Prostate gland (tissue), 2 donors: ENCODE data around the gene SALL2. TPM values are rescaled to one million over a fixed set of nuclear protein-coding genes. Genes with fewer than 3 reads are reported as not detected.
A peak's percentile ranks its signal among the peaks of the same experiment; 100 is the strongest.

Source experiments
- DNase-seq: peaks from one replicate; pipeline ENCODE4 v3.0.0-alpha.2; 2019; ENCODE audit warnings: low spot score
- H3K27ac ChIP-seq, 2 donors: fragments of 200-600 bp; sonication (generic); 2 replicates each; pipeline ENCODE4 v1.5.1; 2017 to 2019
- H3K27me3 ChIP-seq: fragments of 200-600 bp; sonication (generic); replicated peaks from 2 replicates; pipeline ENCODE4 v1.5.1; 2019; ENCODE audit not compliant: insufficient read depth
- H3K36me3 ChIP-seq, 2 donors: fragments of 200-600 bp; sonication (generic); 1 replicate in 1 of 2; 2 replicates in 1 of 2; pipeline versions ENCODE4 v1.5.1 to v1.8.1; 2017 to 2019
- H3K4me1 ChIP-seq: fragments of 200-600 bp; sonication (generic); replicated peaks from 2 replicates; pipeline ENCODE4 v1.5.1; 2019
- H3K4me3 ChIP-seq, 2 donors: fragments of 200-600 bp; sonication (generic); 2 replicates each; pipeline ENCODE4 v1.5.1; 2017 to 2019
- H3K9me3 ChIP-seq: fragments of 200-600 bp; sonication (generic); 2 replicates; pipeline ENCODE4 v1.5.1; 2017
- CTCF ChIP-seq, 4 experiments: fragments of 200-600 bp in 2 of 4; fragments of 450-650 bp in 2 of 4; sonication (generic) in 2 of 4; IDR thresholded peaks; 1 replicate in 3 of 4; 2 replicates in 1 of 4; pipeline ENCODE4 v1.5.1; 2016 to 2019; ENCODE audit warnings: antibody characterized with exemption in 4 of 4, mild to moderate bottlenecking in 2 of 4, moderate library complexity in 2 of 4
- POLR2A ChIP-seq: fragments of 450-650 bp; IDR thresholded peaks from one replicate; pipeline ENCODE4 v1.6.1; 2016; ENCODE audit warnings: antibody characterized with exemption, mild to moderate bottlenecking
- POLR2AphosphoS5 ChIP-seq: sonication (generic); formaldehyde crosslinking; IDR thresholded peaks from one replicate; pipeline ENCODE4 v1.6.1; 2017; ENCODE audit warnings: antibody characterized with exemption
- WGBS: methylation state at CpG from one replicate; pipeline ENCODE4 v1.1.5; 2018; 5-methylcytosine and 5-hydroxymethylcytosine counted together
- intact Hi-C: fragments of 100-400 bp; cut with DNase I; formaldehyde crosslinking; loops from one replicate; pipeline ENCODE4 v1.14.2; 2022
- total RNA-seq, 2 donors: library from RNA; depleted of rRNA; stranded (reverse); fragments of >200 nt; gene quantifications; one replicate each; pipeline ENCODE4 v1.1.0, GENCODE V29; 2016

SALL2 gene
- total RNA-seq = 10 to 100 TPM in 1 of 2 donors, 1 to 10 TPM in 1; 8.1 to 10.2 TPM

DNA sequence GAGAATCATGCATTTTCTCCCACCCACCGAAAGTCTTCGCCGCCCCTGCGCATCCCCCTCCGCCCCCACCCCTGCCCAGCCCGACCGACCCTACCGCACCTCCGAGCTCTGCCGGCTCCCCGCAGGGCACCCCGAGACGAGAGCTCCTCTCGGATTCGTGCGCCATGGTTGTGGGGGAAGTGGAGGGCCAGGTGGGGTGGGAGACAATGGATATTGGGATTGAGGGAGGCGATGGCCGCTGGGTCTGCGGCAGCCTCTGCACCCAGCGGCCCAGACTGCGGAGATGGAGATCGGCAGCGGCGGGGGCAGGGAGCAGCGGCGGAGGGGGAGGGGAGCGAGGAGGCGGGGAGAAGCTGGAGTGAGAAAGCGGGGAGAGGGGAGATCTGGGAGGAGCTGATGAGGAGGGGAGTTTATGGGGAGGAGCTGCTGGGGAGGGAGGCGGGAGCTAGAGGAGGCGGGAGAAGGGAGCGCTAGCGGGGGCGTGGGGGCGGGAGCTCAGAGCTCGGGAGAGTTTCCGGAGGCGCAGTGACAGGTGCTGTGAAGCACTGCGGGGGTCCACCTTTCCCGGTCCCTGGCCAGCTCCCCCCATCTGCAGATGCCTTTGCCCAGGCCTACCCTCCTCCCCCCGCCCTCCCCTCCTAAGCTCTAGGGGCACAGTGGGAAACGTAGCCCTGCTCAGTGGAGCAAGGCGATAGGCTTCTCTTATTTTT is at the start of gene SALL2:
SALL2 (minus strand) TSS at position 385 of the 710 bp plus-strand sequence; CDS start at position 166, 219 bp downstream.
- H3K4me1 ChIP-seq = no peaks in the 10 kb centered on the region
- H3K9me3 ChIP-seq = no peaks in the 10 kb centered on the region
- H3K4me3 ChIP-seq = peak within 1 kb of the TSS; percentile 69 to 75
- WGBS = under 1% methylated on average over 43 of the region's 43 CpGs
- TF ChIP-seq POLR2A = no peak
- TF ChIP-seq POLR2AphosphoS5 = no peak
- TF ChIP-seq CTCF (IDR thresholded peaks at IDR 0.05) = no peak
- H3K27me3 ChIP-seq = no peaks in the 10 kb centered on the region
- peak; percentile 71 for DNase-seq
- intact Hi-C loops = no loop called here
- no peaks in the 10 kb centered on the region for H3K36me3 ChIP-seq
- H3K27ac ChIP-seq = peak within 1 kb of the TSS; percentile 62 to 65

- no peak overlapping the region for H3K27ac ChIP-seq
- no peak overlapping the region for H3K4me3 ChIP-seq
- TF ChIP-seq POLR2AphosphoS5 (no peak), POLR2A (no peak), CTCF (IDR thresholded peaks at IDR 0.05) (no peak)
- H3K9me3 ChIP-seq = no peaks in the 10 kb centered on the region
- no peak for DNase-seq
- H3K36me3 ChIP-seq = no peaks in the 10 kb centered on the region
- intact Hi-C loops = no loop called here
- WGBS = 23% methylated on average over 6 of the region's 6 CpGs
- H3K4me1 ChIP-seq = peaks cover 5% of the 10 kb centered on the region
- H3K27me3 ChIP-seq = no peaks in the 10 kb centered on the region
Observed at GRCh38 chr14:21575661-21576060, 49.5 kb upstream of the SALL2 start.

- H3K9me3 ChIP-seq = no peaks in the 10 kb centered on the region
- H3K27me3 ChIP-seq = no peaks in the 10 kb centered on the region
- no peak for DNase-seq
- no peak overlapping the region for H3K4me3 ChIP-seq
- H3K36me3 ChIP-seq = no peaks in the 10 kb centered on the region
- H3K4me1 ChIP-seq = peaks cover 5% of the 10 kb centered on the region
- intact Hi-C loops = no loop called here
- H3K27ac ChIP-seq = no peak overlapping the region
- TF ChIP-seq POLR2AphosphoS5 (no peak), CTCF (IDR thresholded peaks at IDR 0.05) (no peak), POLR2A (no peak)
Observed at GRCh38 chr14:21572604-21573003, 46.5 kb upstream of the SALL2 start.

DNA sequence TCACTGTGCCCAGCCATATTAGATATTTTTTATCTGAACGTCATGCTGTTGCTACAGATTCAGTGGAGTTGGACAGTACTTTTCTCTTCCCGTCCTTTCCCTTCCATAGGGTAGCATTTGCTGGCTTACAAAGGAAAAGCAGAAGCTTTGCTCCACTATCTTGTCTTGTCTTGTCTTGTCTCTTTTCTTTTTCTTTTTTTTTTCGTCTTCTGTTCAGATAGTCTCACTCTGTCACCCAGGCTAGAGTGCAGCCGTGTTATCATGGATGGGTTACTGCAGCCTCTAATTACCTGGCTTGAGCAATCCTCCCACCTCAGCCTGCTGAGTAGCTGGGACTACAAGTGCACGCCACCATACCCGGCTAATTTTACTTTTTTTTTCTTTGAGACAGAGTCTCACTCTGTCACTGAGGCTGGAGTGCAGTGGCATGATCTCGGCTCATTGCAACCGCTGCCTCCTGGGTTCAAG is 32.6 kb upstream of the SALL2 start:
- Histone ChIP-seq H3K4me3 (no peak overlapping the region), H3K36me3 (no peaks in the 10 kb centered on the region), H3K27me3 (no peaks in the 10 kb centered on the region), H3K27ac (no peak overlapping the region), H3K9me3 (no peaks in the 10 kb centered on the region), H3K4me1 (no peaks in the 10 kb centered on the region)
- 88% methylated on average over 8 of the region's 8 CpGs for WGBS
- no peak for DNase-seq
- intact Hi-C loops = loop anchor here (5.0 kb wide), 2 partner anchors 61 to 101 kb away; partner anchors contain the start of gene CHD8
- TF ChIP-seq CTCF (IDR thresholded peaks at IDR 0.05) (no peak), POLR2AphosphoS5 (no peak), POLR2A (no peak)
